Heart left ventricle (tissue), 13 donors: ENCODE measurements around the gene TCAF1.

ENCODE experiments used
- CTCF ChIP-seq, 12 donors: fragments of 200-600 bp; sonication (generic) in 4 of 12; IDR thresholded peaks; one replicate each; pipeline versions ENCODE4 v1.5.0 to v1.8.0; 2018 to 2022; ENCODE audit warnings: antibody characterized with exemption in 12 of 12, mild to moderate bottlenecking in 5 of 12
- POLR2A ChIP-seq, 2 donors: fragments of 450-650 bp; IDR thresholded peaks; one replicate each; pipeline ENCODE4 v1.6.1; 2017; ENCODE audit warnings: antibody characterized with exemption in 2 of 2, mild to moderate bottlenecking in 2 of 2, moderate library complexity in 2 of 2
- donor health status: ischemic (EF 13 %, LVEDD 7.1; RV severe dilation, severe dysfunction).
- donor health status: DM: no; HTN: yes; CAD: no.
- donor health status: DM: no; HTN: no; CAD: no.
- donor health status: ischemic (EF 25% LVEDD 6.9; RV normal size, moderate dysfunction).
- donor health status: ischemic (EF 25% LVEDD 5.7; RV mildly dilated, moderate dysfunction).
- donor health status: ischemic (EF 35%, LVEDD 5.7; RV mildly dilated, moderate dysfunction).
- donor health status: nonischemic (EF 11% LVEDD 7.7; RV severe dilation, severe dysfunction).
- donor health status: DM: yes; HTN: yes; CAD: no.
- donor health status: PGD.
- donor health status: ischemic (EF 29% LVEDD 5.4; RV normal size, mild dysfunction).
- donor health status: nonischemic (EF 23%, LVEDD 6.1; RV moderate dilation, normal function).

GRCh38 chr7:143947111-143947510 is 45.1 kb upstream of the TCAF1 start:
- TF ChIP-seq CTCF (IDR thresholded peaks at IDR 0.05) (no peak), POLR2A (IDR thresholded peaks at IDR 0.05) (no peak)
